ENCODE data around the gene EIF3K. TPM values are rescaled to one million over a fixed set of nuclear protein-coding genes. Genes with fewer than 3 reads are reported as not detected.

EIF3K gene
- total RNA-seq, 1 donor from 2014 or later = 258 TPM

DNA sequence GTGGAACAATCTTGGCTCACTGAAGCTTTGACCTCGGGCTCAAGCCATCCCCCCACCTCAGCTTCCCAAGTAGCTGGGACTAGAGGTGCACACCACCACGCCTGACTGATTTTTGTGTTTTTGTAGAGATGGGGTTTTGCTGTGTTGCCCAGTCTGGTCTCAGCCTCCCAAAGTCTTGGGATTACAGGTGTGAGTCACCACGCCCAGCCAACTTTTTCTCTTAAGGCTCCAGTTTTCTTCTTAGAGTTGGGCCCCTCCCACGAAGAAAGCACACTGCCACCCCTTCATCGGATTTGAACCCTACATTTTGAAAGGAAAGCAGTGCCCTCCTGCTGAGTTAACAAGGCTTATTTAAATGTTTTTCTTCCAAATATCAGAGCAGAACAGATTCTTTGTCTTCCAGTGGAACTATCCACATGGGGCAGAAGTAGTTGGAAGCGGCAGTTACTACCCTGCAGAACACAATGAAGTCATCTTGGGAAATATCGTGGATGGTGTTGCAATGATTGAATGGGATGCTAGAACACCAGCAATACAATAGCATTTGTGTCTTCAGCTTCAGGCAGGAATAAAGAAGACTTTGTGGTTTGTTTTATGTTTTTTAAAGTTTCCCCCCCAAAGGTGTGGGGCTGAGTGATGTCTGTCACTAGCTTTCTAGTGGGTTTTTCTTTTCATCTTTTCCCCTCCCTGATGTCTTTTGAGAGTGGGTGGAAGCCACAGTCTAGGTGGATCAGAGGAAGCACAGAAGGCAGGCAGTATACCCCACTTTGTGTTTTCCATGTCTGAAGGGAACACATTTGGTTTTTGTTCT lies 37.4 kb downstream of the EIF3K start:
- H3K4me1 Mint-ChIP-seq (ENCODE audit: unreplicated experiment) = peaks cover 99% of the 10 kb centered on the region

GRCh38 chr19:38657633-38658222 lies 38.7 kb downstream of the EIF3K start:
- H3K27me3 Mint-ChIP-seq (ENCODE audit: unreplicated experiment) = no peaks in the 10 kb centered on the region
- H3K4me1 Mint-ChIP-seq (ENCODE audit: unreplicated experiment) = peaks cover 97% of the 10 kb centered on the region
- DNase-seq (ENCODE audit: extremely low spot score, unreplicated experiment) = no peak
- TF ChIP-seq CTCF (IDR thresholded peaks at IDR 0.05) = no peak
- peaks cover 17% of the 10 kb centered on the region for H3K36me3 Mint-ChIP-seq (ENCODE audit: unreplicated experiment)
- H3K27ac Mint-ChIP-seq (ENCODE audit: unreplicated experiment) = peak overlapping the region; percentile 99
- no peaks in the 10 kb centered on the region for H3K9me3 Mint-ChIP-seq (ENCODE audit: unreplicated experiment)
- peak overlapping the region; percentile 57 for H3K4me3 Mint-ChIP-seq (ENCODE audit: unreplicated experiment)

More for the DNA sequence above, 37.4 kb downstream of the EIF3K start:
- Mint-ChIP-seq H3K27me3 (ENCODE audit: unreplicated experiment) (no peaks in the 10 kb centered on the region), H3K36me3 (ENCODE audit: unreplicated experiment) (peaks cover 12% of the 10 kb centered on the region), H3K4me3 (ENCODE audit: unreplicated experiment) (peak overlapping the region; percentile 26), H3K9me3 (ENCODE audit: unreplicated experiment) (no peaks in the 10 kb centered on the region), H3K27ac (ENCODE audit: unreplicated experiment) (peak overlapping the region; percentile 99)
- no peak for TF ChIP-seq CTCF (IDR thresholded peaks at IDR 0.05)
- no peak for DNase-seq (ENCODE audit: extremely low spot score, unreplicated experiment)

GRCh38 chr19:38658462-38659306 lies 39.7 kb downstream of the EIF3K start:
- H3K4me1 Mint-ChIP-seq (ENCODE audit: unreplicated experiment) = peaks cover 96% of the 10 kb centered on the region
- no peak for TF ChIP-seq CTCF (IDR thresholded peaks at IDR 0.05)
- no peaks in the 10 kb centered on the region for H3K27me3 Mint-ChIP-seq (ENCODE audit: unreplicated experiment)
- H3K9me3 Mint-ChIP-seq (ENCODE audit: unreplicated experiment) = no peaks in the 10 kb centered on the region
- peaks cover 16% of the 10 kb centered on the region for H3K36me3 Mint-ChIP-seq (ENCODE audit: unreplicated experiment)
- H3K27ac Mint-ChIP-seq (ENCODE audit: unreplicated experiment) = peak overlapping the region; percentile 99
- peak overlapping the region; percentile 62 for H3K4me3 Mint-ChIP-seq (ENCODE audit: unreplicated experiment)
- DNase-seq (ENCODE audit: extremely low spot score, unreplicated experiment) = no peak

DNA sequence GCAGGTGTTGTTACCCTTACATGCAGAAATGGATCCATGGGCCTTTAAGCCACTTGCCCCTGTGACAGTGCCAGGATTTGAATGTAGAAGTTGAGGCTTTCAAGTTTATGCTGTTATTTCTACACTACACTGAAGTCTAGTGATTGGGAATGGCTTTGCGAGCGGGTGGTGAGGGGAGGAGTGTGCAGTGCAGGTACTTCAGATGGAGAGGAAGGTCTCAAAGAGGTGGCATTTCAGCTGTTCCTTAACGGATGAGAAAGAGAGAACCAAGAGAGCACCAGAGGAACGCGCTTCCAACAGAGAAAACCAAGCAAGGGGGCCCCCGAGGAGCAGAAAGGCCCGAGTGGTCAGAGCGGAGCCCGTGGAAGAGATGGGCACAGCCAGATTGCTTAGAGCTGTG lies 41.7 kb downstream of the EIF3K start:
- Mint-ChIP-seq H3K27ac (ENCODE audit: unreplicated experiment) (peak overlapping the region; percentile 99), H3K4me3 (ENCODE audit: unreplicated experiment) (no peak overlapping the region), H3K27me3 (ENCODE audit: unreplicated experiment) (no peaks in the 10 kb centered on the region)

More for the DNA sequence above, 41.7 kb downstream of the EIF3K start:
- no peak for TF ChIP-seq CTCF (IDR thresholded peaks at IDR 0.05)
- Mint-ChIP-seq H3K36me3 (ENCODE audit: unreplicated experiment) (peaks cover 16% of the 10 kb centered on the region), H3K4me1 (ENCODE audit: unreplicated experiment) (peaks cover 96% of the 10 kb centered on the region), H3K9me3 (ENCODE audit: unreplicated experiment) (no peaks in the 10 kb centered on the region)
- DNase-seq (ENCODE audit: extremely low spot score, unreplicated experiment) = no peak

Measured in osteocyte (in vitro differentiated cells).